Progenitor cell of endocrine pancreas (in vitro differentiated cells): ENCODE results near the gene INPP5D. TPM values are rescaled to one million over a fixed set of nuclear protein-coding genes. Genes with fewer than 3 reads are reported as not detected.
A peak's percentile ranks its signal among the peaks of the same experiment; 100 is the strongest.
"Not testable (repeated sequence)": the region's sequence is repeated elsewhere in the genome, so short reads cannot be mapped to it uniquely, and the experiment has no call there.

Experiments used
- DNase-seq: peaks from one replicate; pipeline ENCODE4 v3.0.0; 2021; ENCODE audit warnings: low spot score; ENCODE audit not compliant: unreplicated experiment
- H3K27ac Mint-ChIP-seq: 2 replicates; pipeline ENCODE4 v1.8.0; 2021; ENCODE audit warnings: mild to moderate bottlenecking, moderate library complexity, mixed read lengths
- H3K27me3 Mint-ChIP-seq: 2 replicates; pipeline ENCODE4 v1.8.0; 2021; ENCODE audit warnings: mixed read lengths
- H3K36me3 Mint-ChIP-seq: 2 replicates; pipeline ENCODE4 v1.8.0; 2022; ENCODE audit warnings: mixed read lengths; ENCODE audit not compliant: insufficient read depth
- H3K4me1 Mint-ChIP-seq: 2 replicates; pipeline ENCODE4 v1.8.0; 2021; ENCODE audit warnings: low read depth, mixed read lengths
- H3K4me3 Mint-ChIP-seq: 2 replicates; pipeline ENCODE4 v1.8.0; 2021; ENCODE audit warnings: low read depth, mild to moderate bottlenecking, moderate library complexity, mixed read lengths
- H3K9me3 Mint-ChIP-seq: 2 replicates; pipeline ENCODE4 v1.8.0; 2021; ENCODE audit warnings: low read depth, mixed read lengths
- CTCF ChIP-seq: fragments of 200-600 bp; sonication (generic); IDR thresholded peaks from one replicate; pipeline ENCODE4 v1.5.0; 2021; ENCODE audit warnings: antibody characterized with exemption, mild to moderate bottlenecking; ENCODE audit not compliant: unreplicated experiment
- total RNA-seq: library from RNA; stranded (reverse); gene quantifications from 2 replicates; pipeline ENCODE4 v1.2.1, GENCODE V29; 2021

Gene INPP5D
- total RNA-seq, 1 donor from 2014 or later: 5.3 TPM

- Mint-ChIP-seq H3K9me3 (no peaks in the 10 kb centered on the region), H3K4me1 (no peaks in the 10 kb centered on the region), H3K27ac (no peak overlapping the region), H3K27me3 (no peaks in the 10 kb centered on the region), H3K4me3 (no peak overlapping the region), H3K36me3 (no peaks in the 10 kb centered on the region)
- no peak for TF ChIP-seq CTCF
- no peak for DNase-seq
These were observed 62.4 kb downstream of the INPP5D start for GRCh38 chr2:233122541-233122940.

- H3K36me3 Mint-ChIP-seq, H3K4me1 Mint-ChIP-seq, H3K4me3 Mint-ChIP-seq, DNase-seq, H3K27ac Mint-ChIP-seq, H3K27me3 Mint-ChIP-seq, H3K9me3 Mint-ChIP-seq: not testable (repeated sequence)
These were observed 63.4 kb downstream of the INPP5D start for GRCh38 chr2:233123576-233123975.

GRCh38 chr2:233124421-233125080 lies 64.4 kb downstream of the INPP5D start:
- no peaks in the 10 kb centered on the region for H3K27me3 Mint-ChIP-seq
- no peak for TF ChIP-seq CTCF
- H3K4me3 Mint-ChIP-seq: no peak overlapping the region
- H3K36me3 Mint-ChIP-seq: no peaks in the 10 kb centered on the region
- H3K4me1 Mint-ChIP-seq: no peaks in the 10 kb centered on the region
- DNase-seq: no peak
- no peak overlapping the region for H3K27ac Mint-ChIP-seq
- no peaks in the 10 kb centered on the region for H3K9me3 Mint-ChIP-seq

- Mint-ChIP-seq H3K4me3 (no peak overlapping the region), H3K9me3 (no peaks in the 10 kb centered on the region), H3K4me1 (peaks cover 2% of the 10 kb centered on the region), H3K27ac (no peak overlapping the region), H3K36me3 (no peaks in the 10 kb centered on the region), H3K27me3 (no peaks in the 10 kb centered on the region)
- DNase-seq: no peak
- TF ChIP-seq CTCF: no peak
These were observed 65.4 kb downstream of the INPP5D start for GRCh38 chr2:233125455-233126065.

GRCh38 chr2:233129351-233129978 lies 69.3 kb downstream of the INPP5D start:
- peak; percentile 51 for TF ChIP-seq CTCF
- H3K9me3 Mint-ChIP-seq: no peaks in the 10 kb centered on the region
- no peak overlapping the region for H3K27ac Mint-ChIP-seq
- peaks cover 5% of the 10 kb centered on the region for H3K4me1 Mint-ChIP-seq
- H3K36me3 Mint-ChIP-seq: no peaks in the 10 kb centered on the region
- DNase-seq: no peak
- H3K4me3 Mint-ChIP-seq: no peak overlapping the region
- peaks cover 3% of the 10 kb centered on the region for H3K27me3 Mint-ChIP-seq
